H9 (cell line): ENCODE results near the gene TMEM178B. TPM values are rescaled to one million over a fixed set of nuclear protein-coding genes. Genes with fewer than 3 reads are reported as not detected.

Experiments used
- DNase-seq: peaks from one replicate; pipeline ENCODE4 v3.0.0-alpha.2; 2017
- H2AFZ ChIP-seq: one replicate; pipeline ENCODE4 v1.6.1; 2013; ENCODE audit warnings: mild to moderate bottlenecking, low read length, control low read depth, moderate library complexity
- H2AK5ac ChIP-seq: 2 replicates; pipeline ENCODE4 v1.6.1; 2013; ENCODE audit warnings: low read length, control low read depth, mixed read lengths; ENCODE audit not compliant: insufficient read length
- H2BK120ac ChIP-seq: one replicate; pipeline ENCODE4 v1.6.1; 2013; ENCODE audit warnings: low read depth, mild to moderate bottlenecking, low read length, control low read depth, inconsistent platforms; ENCODE audit not compliant: poor library complexity, severe bottlenecking
- H2BK12ac ChIP-seq: 2 replicates; pipeline ENCODE4 v1.6.1; 2013; ENCODE audit warnings: low read length, control low read depth, mixed read lengths, low read depth; ENCODE audit not compliant: insufficient read length
- H2BK15ac ChIP-seq: 2 replicates; pipeline ENCODE4 v1.6.1; 2013; ENCODE audit warnings: low read depth, low read length, control low read depth
- H2BK20ac ChIP-seq: one replicate; pipeline ENCODE4 v1.6.1; 2013; ENCODE audit warnings: low read depth, mild to moderate bottlenecking, low read length, control low read depth, inconsistent platforms; ENCODE audit not compliant: poor library complexity, severe bottlenecking
- H2BK5ac ChIP-seq: 2 replicates; pipeline ENCODE4 v1.6.1; 2013; ENCODE audit warnings: low read length, control low read depth, mixed read lengths; ENCODE audit not compliant: insufficient read length
- H3K14ac ChIP-seq: 2 replicates; pipeline ENCODE4 v1.6.1; 2013; ENCODE audit warnings: low read length, control low read depth; ENCODE audit not compliant: insufficient read depth
- H3K18ac ChIP-seq: 2 replicates; pipeline ENCODE4 v1.6.1; 2013; ENCODE audit warnings: low read depth, mild to moderate bottlenecking, mixed read lengths, low read length, control low read depth; ENCODE audit not compliant: insufficient read length
- H3K23ac ChIP-seq: 2 replicates; pipeline ENCODE4 v1.6.1; 2013; ENCODE audit warnings: low read length, control low read depth, mixed read lengths, low read depth; ENCODE audit not compliant: insufficient read length
- H3K23me2 ChIP-seq: 2 replicates; pipeline ENCODE4 v1.6.1; 2013; ENCODE audit warnings: low read depth, mild to moderate bottlenecking, mixed read lengths, low read length, control low read depth; ENCODE audit not compliant: insufficient read length, poor library complexity, severe bottlenecking
- H3K27ac ChIP-seq: 2 replicates; pipeline ENCODE4 v1.5.1; 2013; ENCODE audit warnings: low read length, control low read depth, mixed read lengths, low read depth; ENCODE audit not compliant: insufficient read length
- H3K27me3 ChIP-seq: 2 replicates; pipeline ENCODE4 v1.6.1; 2013; ENCODE audit warnings: low read length, control low read depth, inconsistent platforms; ENCODE audit not compliant: insufficient read depth
- H3K4ac ChIP-seq: 2 replicates; pipeline ENCODE4 v1.6.1; 2013; ENCODE audit warnings: low read depth, mild to moderate bottlenecking, control low read depth, inconsistent platforms, low read length, moderate library complexity
- H3K4me1 ChIP-seq: 2 replicates; pipeline ENCODE4 v1.6.1; 2013; ENCODE audit warnings: low read length, control low read depth, inconsistent platforms; ENCODE audit not compliant: insufficient read depth
- H3K4me2 ChIP-seq: 2 replicates; pipeline ENCODE4 v1.6.1; 2013; ENCODE audit warnings: low read length, control low read depth, mixed read lengths; ENCODE audit not compliant: insufficient read length, insufficient read depth
- H3K56ac ChIP-seq: 2 replicates; pipeline ENCODE4 v1.6.1; 2013; ENCODE audit warnings: low read depth, mild to moderate bottlenecking, mixed read lengths, low read length, control low read depth; ENCODE audit not compliant: insufficient read length
- H3K79me1 ChIP-seq: 2 replicates; pipeline ENCODE4 v1.6.1; 2013; ENCODE audit warnings: low read depth, mild to moderate bottlenecking, moderate library complexity, low read length, control low read depth, inconsistent platforms; ENCODE audit not compliant: insufficient read depth, poor library complexity, severe bottlenecking
- H3K79me2 ChIP-seq: 2 replicates; pipeline ENCODE4 v1.6.1; 2013; ENCODE audit warnings: low read length, control low read depth, inconsistent platforms; ENCODE audit not compliant: insufficient read depth
- H3K9ac ChIP-seq: 2 replicates; pipeline ENCODE4 v1.6.1; 2013; ENCODE audit warnings: low read length, control low read depth, mixed read lengths; ENCODE audit not compliant: insufficient read length; ENCODE audit errors: extremely low read depth
- H3K9me3 ChIP-seq: one replicate; pipeline ENCODE4 v1.6.1; 2013; ENCODE audit warnings: low read depth, low read length, inconsistent platforms; ENCODE audit not compliant: control insufficient read depth
- H3T11ph ChIP-seq: one replicate; pipeline ENCODE4 v1.6.1; 2013; ENCODE audit warnings: mild to moderate bottlenecking, low read length, control low read depth, inconsistent platforms
- H4K20me1 ChIP-seq: one replicate; pipeline ENCODE4 v1.6.1; 2013; ENCODE audit not compliant: control insufficient read depth, insufficient read length, insufficient read depth
- H4K5ac ChIP-seq: 2 replicates; pipeline ENCODE4 v1.6.1; 2013; ENCODE audit warnings: low read depth, mild to moderate bottlenecking, mixed read lengths, low read length, control low read depth; ENCODE audit not compliant: insufficient read length
- H4K8ac ChIP-seq: replicated peaks from 2 replicates; pipeline ENCODE4 v1.6.1; 2013; ENCODE audit warnings: low read length, control low read depth, mixed read lengths, low read depth; ENCODE audit not compliant: insufficient read length
- H4K91ac ChIP-seq: 2 replicates; pipeline ENCODE4 v1.6.1; 2013; ENCODE audit warnings: low read depth, mild to moderate bottlenecking, moderate library complexity, mixed read lengths, low read length, control low read depth; ENCODE audit not compliant: insufficient read length
- H3K27ac Mint-ChIP-seq, 3 experiments: 2 replicates in 2 of 3; 3 replicates in 1 of 3; pipeline ENCODE4 v1.8.0; 2020 to 2021; ENCODE audit warnings: mixed read lengths in 3 of 3, mild to moderate bottlenecking in 1 of 3, moderate library complexity in 1 of 3
- H3K27me3 Mint-ChIP-seq: 2 replicates; pipeline ENCODE4 v1.8.0; 2021; ENCODE audit warnings: low read depth, mild to moderate bottlenecking, moderate library complexity, mixed read lengths
- H3K36me3 Mint-ChIP-seq, 3 experiments: 2 replicates in 2 of 3; 3 replicates in 1 of 3; pipeline ENCODE4 v1.8.0; 2020 to 2021; ENCODE audit warnings: low read depth in 3 of 3, mixed read lengths in 3 of 3; ENCODE audit not compliant: insufficient read depth in 1 of 3
- H3K4me1 Mint-ChIP-seq, 2 experiments: 2 replicates each; pipeline ENCODE4 v1.8.0; 2020; ENCODE audit warnings: mixed read lengths in 2 of 2
- H3K4me3 Mint-ChIP-seq, 2 experiments: 2 replicates in 1 of 2; 3 replicates in 1 of 2; pipeline ENCODE4 v1.8.0; 2020 to 2021; ENCODE audit warnings: mild to moderate bottlenecking in 2 of 2, mixed read lengths in 2 of 2, moderate library complexity in 1 of 2
- H3K9me3 Mint-ChIP-seq, 2 experiments: 2 replicates in 1 of 2; 3 replicates in 1 of 2; pipeline ENCODE4 v1.8.0; 2020; ENCODE audit warnings: mild to moderate bottlenecking in 2 of 2, mixed read lengths in 2 of 2, moderate library complexity in 1 of 2
- WGBS: extraction: QIAGEN DNeasy Blood & Tissue Kit; methylation state at CpG from one replicate; pipeline ENCODE4 v1.1.7; 2013; ENCODE audit warnings: missing lambda C conversion rate, low lambda C conversion rate, mixed read lengths; ENCODE audit not compliant: insufficient read length; ENCODE audit errors: extremely low coverage; 5-methylcytosine and 5-hydroxymethylcytosine counted together
- total RNA-seq: library from RNA; stranded (reverse); gene quantifications from 2 replicates; pipeline ENCODE4 v1.2.1, GENCODE V29; 2021
- TF ChIP-seq, protein P1 (sequence below): fragments of 200-600 bp; sonication (generic); conservative IDR thresholded peaks from 3 replicates; pipeline ENCODE4 v1.8.0; 2021; ENCODE audit warnings: antibody characterized with exemption, mild to moderate bottlenecking

The TMEM178B gene
- total RNA-seq, 1 experiment from 2014 or later = 11.3 TPM

DNA sequence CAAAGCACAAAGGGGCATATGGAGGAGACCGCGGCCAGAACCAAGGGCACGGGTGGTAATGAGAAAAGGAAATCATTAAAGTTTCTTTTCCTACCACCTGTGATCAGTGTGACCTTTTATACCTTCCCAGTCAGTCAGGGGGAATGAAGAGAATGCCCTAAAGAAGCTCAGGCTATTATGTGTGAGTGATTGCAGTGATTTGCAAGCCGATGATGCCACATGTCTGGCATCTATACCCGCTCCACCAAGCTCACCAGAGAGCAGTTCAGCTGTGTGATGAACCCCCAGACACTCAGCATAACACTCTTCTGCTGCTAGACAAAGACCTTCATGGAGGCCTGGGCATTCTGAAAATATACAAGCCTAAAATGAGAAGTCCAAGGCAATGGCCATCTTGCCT is 371.1 kb downstream of the TMEM178B start:
- H3K9me3 ChIP-seq = no peaks in the 10 kb centered on the region
- no peak overlapping the region for H3K23ac ChIP-seq
- Mint-ChIP-seq H3K27me3 (no peaks in the 10 kb centered on the region), H3K9me3 (no peaks in the 10 kb centered on the region; a peak in 1 of 5 replicates), H3K36me3 (peaks cover 0 to 3% (median 2%) of the 10 kb centered on the region in 3 experiments; a peak in 5 of 7 replicates), H3K4me3 (no peak overlapping the region), H3K27ac (peak overlapping the region in 1 of 3 experiments; percentile 36; a peak in 1 of 7 replicates), H3K4me1 (peaks cover 0 to 4% of the 10 kb centered on the region in 2 experiments; a peak in 1 of 4 replicates)
- H4K5ac ChIP-seq = no peak overlapping the region
- no peak overlapping the region for H2AK5ac ChIP-seq
- no peak overlapping the region for H2BK120ac ChIP-seq
- no peaks in the 10 kb centered on the region for H3K4me1 ChIP-seq
- no peaks in the 10 kb centered on the region for H4K20me1 ChIP-seq
- no peak overlapping the region for H3K56ac ChIP-seq
- DNase-seq = no peak
- WGBS = no CpG with 5 or more reads among the region's 5 CpGs
- H3K27me3 ChIP-seq = no peaks in the 10 kb centered on the region
- H3K9ac ChIP-seq = no peak overlapping the region
- no peak overlapping the region for H3K27ac ChIP-seq
- no peaks in the 10 kb centered on the region for H3K79me2 ChIP-seq
- H3T11ph ChIP-seq = no peak overlapping the region
- H3K4me2 ChIP-seq = no peak overlapping the region
- no peak overlapping the region for H3K18ac ChIP-seq
- H2BK15ac ChIP-seq = no peak overlapping the region
- H3K4ac ChIP-seq = no peak overlapping the region
- H2BK20ac ChIP-seq = no peak overlapping the region
- no peak overlapping the region for H4K8ac ChIP-seq
- no peak overlapping the region for H2BK12ac ChIP-seq
- H3K14ac ChIP-seq = no peak overlapping the region
- no peak overlapping the region for H2BK5ac ChIP-seq
- H4K91ac ChIP-seq = no peak overlapping the region
- H2AFZ ChIP-seq = no peak overlapping the region
- no peaks in the 10 kb centered on the region for H3K79me1 ChIP-seq
- TF ChIP-seq, protein P1, sequence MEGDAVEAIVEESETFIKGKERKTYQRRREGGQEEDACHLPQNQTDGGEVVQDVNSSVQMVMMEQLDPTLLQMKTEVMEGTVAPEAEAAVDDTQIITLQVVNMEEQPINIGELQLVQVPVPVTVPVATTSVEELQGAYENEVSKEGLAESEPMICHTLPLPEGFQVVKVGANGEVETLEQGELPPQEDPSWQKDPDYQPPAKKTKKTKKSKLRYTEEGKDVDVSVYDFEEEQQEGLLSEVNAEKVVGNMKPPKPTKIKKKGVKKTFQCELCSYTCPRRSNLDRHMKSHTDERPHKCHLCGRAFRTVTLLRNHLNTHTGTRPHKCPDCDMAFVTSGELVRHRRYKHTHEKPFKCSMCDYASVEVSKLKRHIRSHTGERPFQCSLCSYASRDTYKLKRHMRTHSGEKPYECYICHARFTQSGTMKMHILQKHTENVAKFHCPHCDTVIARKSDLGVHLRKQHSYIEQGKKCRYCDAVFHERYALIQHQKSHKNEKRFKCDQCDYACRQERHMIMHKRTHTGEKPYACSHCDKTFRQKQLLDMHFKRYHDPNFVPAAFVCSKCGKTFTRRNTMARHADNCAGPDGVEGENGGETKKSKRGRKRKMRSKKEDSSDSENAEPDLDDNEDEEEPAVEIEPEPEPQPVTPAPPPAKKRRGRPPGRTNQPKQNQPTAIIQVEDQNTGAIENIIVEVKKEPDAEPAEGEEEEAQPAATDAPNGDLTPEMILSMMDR = no peak
- peaks cover 3% of the 10 kb centered on the region for H3K23me2 ChIP-seq
